HG02840 (cell line): ENCODE data around the gene AADACL4.

ENCODE experiments used
- ATAC-seq: cut with Tn5 transposase; IDR thresholded peaks from one replicate; pipeline ENCODE4 v1.9.1; 2021; ENCODE audit warnings: mild to moderate bottlenecking, moderate library complexity, moderate number of reproducible peaks; ENCODE audit not compliant: unreplicated experiment, low FRiP score

The AADACL4 gene

GRCh38 chr1:12643785-12644184, at the start of gene AADACL4:
Gene AADACL4, plus strand, starts transcription at chr1:12644085. Its CDS starts 462 bp downstream, at chr1:12644547.
- no peak for ATAC-seq

GRCh38 chr1:12594490-12594889, 49.4 kb upstream of the AADACL4 start:
- ATAC-seq = no peak

GRCh38 chr1:12594966-12595756, 48.7 kb upstream of the AADACL4 start:
- no peak for ATAC-seq

GRCh38 chr1:12595757-12596006, 48.2 kb upstream of the AADACL4 start:
- no peak for ATAC-seq

GRCh38 chr1:12596007-12596821, 47.7 kb upstream of the AADACL4 start:
- ATAC-seq = no peak

- no peak for ATAC-seq
Observed at GRCh38 chr1:12597792-12598191, 46.1 kb upstream of the AADACL4 start.

- ATAC-seq = no peak
Observed at GRCh38 chr1:12598974-12599373, 44.9 kb upstream of the AADACL4 start.

GRCh38 chr1:12599657-12600056, 44.2 kb upstream of the AADACL4 start:
- no peak for ATAC-seq

- no peak for ATAC-seq
Observed at GRCh38 chr1:12600335-12600734, 43.5 kb upstream of the AADACL4 start.

- ATAC-seq = no peak
Observed at GRCh38 chr1:12600880-12601633, 42.8 kb upstream of the AADACL4 start.

- ATAC-seq = no peak
Observed at GRCh38 chr1:12601700-12602658, 41.9 kb upstream of the AADACL4 start.

GRCh38 chr1:12602659-12603024, 41.2 kb upstream of the AADACL4 start:
- ATAC-seq = no peak

GRCh38 chr1:12603224-12603623, 40.7 kb upstream of the AADACL4 start:
- ATAC-seq = no peak

- no peak for ATAC-seq
Observed at GRCh38 chr1:12604114-12604874, 39.6 kb upstream of the AADACL4 start.

- ATAC-seq = no peak
Observed at GRCh38 chr1:12604986-12605385, 38.9 kb upstream of the AADACL4 start.

GRCh38 chr1:12607263-12607662, 36.6 kb upstream of the AADACL4 start:
- no peak for ATAC-seq

GRCh38 chr1:12608311-12608957, 35.5 kb upstream of the AADACL4 start:
- ATAC-seq = no peak

GRCh38 chr1:12609469-12610003, 34.3 kb upstream of the AADACL4 start:
- no peak for ATAC-seq
